Esophagus mucosa (tissue), 1 donor: ENCODE measurements around the gene RBM12. TPM values are rescaled to one million over a fixed set of nuclear protein-coding genes. Genes with fewer than 3 reads are reported as not detected.

ENCODE experiments used
- ATAC-seq: fragments of 200-7000 bp; cut with Tn5 transposase; one replicate; pipeline ENCODE4 v1.9.1; 2020
- total RNA-seq: library from RNA; stranded (reverse); gene quantifications from one replicate; pipeline ENCODE4 v1.2.4, GENCODE V29; 2023
- donor health status: DM: yes; HTN: yes; CAD: no.

RBM12 gene
- total RNA-seq, 1 donor from 2014 or later: 58.0 TPM

GRCh38 chr20:35653430-35653734 is 11.3 kb downstream of the RBM12 start:
- ATAC-seq: no peak

GRCh38 chr20:35652641-35653429 is 11.9 kb downstream of the RBM12 start:
- peak; percentile 37 for ATAC-seq

GRCh38 chr20:35651958-35652357 is 12.7 kb downstream of the RBM12 start:
- ATAC-seq: no peak

GRCh38 chr20:35650632-35651031 is 14.1 kb downstream of the RBM12 start:
- ATAC-seq: no peak

- ATAC-seq: no peak
Measured at GRCh38 chr20:35648836-35649235, 15.9 kb downstream of the RBM12 start.

- ATAC-seq: no peak
Measured at GRCh38 chr20:35644806-35645205, 19.9 kb downstream of the RBM12 start.

GRCh38 chr20:35643045-35643444 is 21.7 kb downstream of the RBM12 start:
- no peak for ATAC-seq

- ATAC-seq: no peak
Measured at GRCh38 chr20:35641743-35642142, 23.0 kb downstream of the RBM12 start.

GRCh38 chr20:35640724-35641123 is 24.0 kb downstream of the RBM12 start:
- no peak for ATAC-seq

- ATAC-seq: no peak
Measured at GRCh38 chr20:35638751-35639150, 25.9 kb downstream of the RBM12 start.

- ATAC-seq: no peak
Measured at GRCh38 chr20:35637276-35637675, 27.4 kb downstream of the RBM12 start.

- ATAC-seq: peak; percentile 12
Measured at GRCh38 chr20:35636095-35636494, 28.6 kb downstream of the RBM12 start.

GRCh38 chr20:35635652-35636051 is 29.0 kb downstream of the RBM12 start:
- ATAC-seq: no peak

GRCh38 chr20:35632539-35633115 is 32.1 kb downstream of the RBM12 start:
- peak; percentile 15 for ATAC-seq

GRCh38 chr20:35630636-35631035 is 34.1 kb downstream of the RBM12 start:
- peak; percentile 12 for ATAC-seq

GRCh38 chr20:35629427-35630145 is 35.1 kb downstream of the RBM12 start:
- no peak for ATAC-seq

GRCh38 chr20:35627121-35627520 is 37.6 kb downstream of the RBM12 start:
- ATAC-seq: no peak

- ATAC-seq: no peak
Measured at GRCh38 chr20:35626386-35627001, 38.2 kb downstream of the RBM12 start.

- ATAC-seq: no peak
Measured at GRCh38 chr20:35625584-35626385, 38.9 kb downstream of the RBM12 start.

GRCh38 chr20:35621560-35621946 is 43.1 kb downstream of the RBM12 start:
- ATAC-seq: no peak

GRCh38 chr20:35620818-35621559 is 43.7 kb downstream of the RBM12 start:
- no peak for ATAC-seq
